ENCODE measurements around the gene SHISA7.

DNA sequence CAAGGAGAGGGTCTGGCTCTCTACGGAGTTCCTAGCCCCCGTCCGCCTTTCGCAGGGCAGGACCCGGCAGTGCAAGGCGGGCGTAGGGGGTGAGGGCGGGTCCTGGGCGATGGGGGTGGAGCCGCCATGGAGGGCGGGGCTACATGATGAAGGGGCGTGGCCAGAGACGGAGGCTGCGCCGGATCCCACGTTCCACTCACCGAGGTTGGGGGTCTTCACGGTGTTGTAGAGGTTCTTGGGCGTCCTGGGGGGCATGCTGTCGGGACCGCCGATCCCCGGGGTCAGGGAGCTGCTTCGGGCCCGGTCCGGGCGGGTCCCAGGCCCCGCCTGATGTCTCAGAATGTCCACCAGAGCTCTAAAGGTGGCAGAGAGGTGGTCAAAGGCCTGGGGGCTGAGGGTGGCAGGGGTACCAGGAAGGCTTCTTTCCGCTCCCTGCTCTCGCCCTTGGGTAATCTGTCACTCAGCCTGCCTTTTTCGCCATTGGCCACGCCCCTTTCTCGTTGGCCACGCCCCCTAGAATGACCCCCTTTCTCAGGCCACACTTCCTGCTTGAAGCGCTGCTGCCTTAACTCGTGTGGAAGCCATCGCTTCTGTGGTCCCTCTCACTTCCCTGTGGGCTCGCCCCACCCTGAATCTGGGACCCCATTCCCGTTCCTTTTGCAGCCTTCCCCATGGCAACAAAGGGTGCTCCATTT is 2.5 kb downstream of the SHISA7 start:
- no peak for TF ChIP-seq ISL1 (CRISPR knock-in tag; IDR thresholded peaks at IDR 0.05)
- TF ChIP-seq, protein P1, sequence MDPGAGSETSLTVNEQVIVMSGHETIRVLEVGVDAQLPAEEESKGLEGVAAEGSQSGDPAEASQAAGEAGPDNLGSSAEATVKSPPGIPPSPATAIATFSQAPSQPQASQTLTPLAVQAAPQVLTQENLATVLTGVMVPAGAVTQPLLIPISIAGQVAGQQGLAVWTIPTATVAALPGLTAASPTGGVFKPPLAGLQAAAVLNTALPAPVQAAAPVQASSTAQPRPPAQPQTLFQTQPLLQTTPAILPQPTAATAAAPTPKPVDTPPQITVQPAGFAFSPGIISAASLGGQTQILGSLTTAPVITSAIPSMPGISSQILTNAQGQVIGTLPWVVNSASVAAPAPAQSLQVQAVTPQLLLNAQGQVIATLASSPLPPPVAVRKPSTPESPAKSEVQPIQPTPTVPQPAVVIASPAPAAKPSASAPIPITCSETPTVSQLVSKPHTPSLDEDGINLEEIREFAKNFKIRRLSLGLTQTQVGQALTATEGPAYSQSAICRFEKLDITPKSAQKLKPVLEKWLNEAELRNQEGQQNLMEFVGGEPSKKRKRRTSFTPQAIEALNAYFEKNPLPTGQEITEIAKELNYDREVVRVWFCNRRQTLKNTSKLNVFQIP (CRISPR knock-in tag; IDR thresholded peaks at IDR 0.05; ENCODE audit: borderline replicate concordance, low read depth) = no peak
